Prostate gland (tissue), 2 donors: ENCODE measurements around the gene RAN.

Experiments
- POLR2A ChIP-seq: fragments of 450-650 bp; IDR thresholded peaks from one replicate; pipeline ENCODE4 v1.6.1; 2016; ENCODE audit warnings: antibody characterized with exemption, mild to moderate bottlenecking
- POLR2AphosphoS5 ChIP-seq: sonication (generic); formaldehyde crosslinking; IDR thresholded peaks from one replicate; pipeline ENCODE4 v1.6.1; 2017; ENCODE audit warnings: antibody characterized with exemption
- TF ChIP-seq, protein P1 (sequence below), 4 experiments: fragments of 200-600 bp in 2 of 4; fragments of 450-650 bp in 2 of 4; sonication (generic) in 2 of 4; IDR thresholded peaks; 1 replicate in 3 of 4; 2 replicates in 1 of 4; pipeline ENCODE4 v1.5.1; 2016 to 2019; ENCODE audit warnings: antibody characterized with exemption in 4 of 4, mild to moderate bottlenecking in 2 of 4, moderate library complexity in 2 of 4

GRCh38 chr12:130839770-130840404 is 32.0 kb upstream of the RAN start:
- TF ChIP-seq, protein P1, sequence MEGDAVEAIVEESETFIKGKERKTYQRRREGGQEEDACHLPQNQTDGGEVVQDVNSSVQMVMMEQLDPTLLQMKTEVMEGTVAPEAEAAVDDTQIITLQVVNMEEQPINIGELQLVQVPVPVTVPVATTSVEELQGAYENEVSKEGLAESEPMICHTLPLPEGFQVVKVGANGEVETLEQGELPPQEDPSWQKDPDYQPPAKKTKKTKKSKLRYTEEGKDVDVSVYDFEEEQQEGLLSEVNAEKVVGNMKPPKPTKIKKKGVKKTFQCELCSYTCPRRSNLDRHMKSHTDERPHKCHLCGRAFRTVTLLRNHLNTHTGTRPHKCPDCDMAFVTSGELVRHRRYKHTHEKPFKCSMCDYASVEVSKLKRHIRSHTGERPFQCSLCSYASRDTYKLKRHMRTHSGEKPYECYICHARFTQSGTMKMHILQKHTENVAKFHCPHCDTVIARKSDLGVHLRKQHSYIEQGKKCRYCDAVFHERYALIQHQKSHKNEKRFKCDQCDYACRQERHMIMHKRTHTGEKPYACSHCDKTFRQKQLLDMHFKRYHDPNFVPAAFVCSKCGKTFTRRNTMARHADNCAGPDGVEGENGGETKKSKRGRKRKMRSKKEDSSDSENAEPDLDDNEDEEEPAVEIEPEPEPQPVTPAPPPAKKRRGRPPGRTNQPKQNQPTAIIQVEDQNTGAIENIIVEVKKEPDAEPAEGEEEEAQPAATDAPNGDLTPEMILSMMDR (IDR thresholded peaks at IDR 0.05): no peak
- TF ChIP-seq POLR2A (no peak), POLR2AphosphoS5 (no peak)
